HAP-1 (cell line): ENCODE results near the gene DYRK1B.
A peak's percentile ranks its signal among the peaks of the same experiment; 100 is the strongest.
"Not testable (repeated sequence)": the region's sequence is repeated elsewhere in the genome, so short reads cannot be mapped to it uniquely, and the experiment has no call there.

ENCODE experiments used
- DNase-seq, 2 experiments: peaks; one replicate each; pipeline ENCODE4 v3.0.0-alpha.2; 2016 to 2020; ENCODE audit warnings: low spot score in 2 of 2
- H3K27me3 ChIP-seq: fragments of 250-450 bp; sonication (Bioruptor Pico); 2 replicates; pipeline ENCODE4 v1.5.1; 2020; ENCODE audit warnings: low read depth, mild to moderate bottlenecking, moderate library complexity
- H3K36me3 ChIP-seq: fragments of 250-450 bp; sonication (Bioruptor Pico); replicated peaks from 2 replicates; pipeline ENCODE4 v1.5.1; 2020; ENCODE audit warnings: mild to moderate bottlenecking
- H3K4me1 ChIP-seq: fragments of 250-450 bp; sonication (Bioruptor Pico); 2 replicates; pipeline ENCODE4 v1.5.1; 2020; ENCODE audit warnings: mild to moderate bottlenecking
- H3K4me3 ChIP-seq: fragments of 250-450 bp; sonication (Bioruptor Pico); 2 replicates; pipeline ENCODE4 v1.5.1; 2020; ENCODE audit warnings: mild to moderate bottlenecking, moderate library complexity
- H3K9me3 ChIP-seq: fragments of 250-450 bp; sonication (Bioruptor Pico); 2 replicates; pipeline ENCODE4 v1.5.1; 2020; ENCODE audit warnings: mild to moderate bottlenecking, moderate library complexity
- in situ Hi-C: fragments of 300-500 bp; cut with MboI; formaldehyde crosslinking; loops from 3 replicates; pipeline ENCODE4 v1.14.3; 2020; ENCODE audit warnings: low sequenced_read_pairs, inconsistent platforms, mixed read lengths

DYRK1B gene

GRCh38 chr19:39833464-39834286 is at the start of gene DYRK1B:
Gene DYRK1B (minus strand): TSS chr19:39834162. CDS start chr19:39831867, 2,295 bp downstream.
- in situ Hi-C loops, result no loop called here

GRCh38 chr19:39882645-39883044 is 48.7 kb upstream of the DYRK1B start:
- H3K27me3 ChIP-seq, DNase-seq, H3K4me1 ChIP-seq, H3K36me3 ChIP-seq, H3K9me3 ChIP-seq, H3K4me3 ChIP-seq, in situ Hi-C loops: not testable (repeated sequence)

More at GRCh38 chr19:39833464-39834286, at the start of gene DYRK1B:
- Histone ChIP-seq H3K36me3 (peaks cover 84% of the 10 kb centered on the region), H3K4me1 (no peaks in the 10 kb centered on the region), H3K4me3 (no peak within 1 kb of the TSS), H3K27me3 (no peaks in the 10 kb centered on the region), H3K9me3 (no peaks in the 10 kb centered on the region)
- peak; percentile 11 to 81 for DNase-seq

- H3K4me3 ChIP-seq, H3K27me3 ChIP-seq, H3K9me3 ChIP-seq, H3K4me1 ChIP-seq, H3K36me3 ChIP-seq, in situ Hi-C loops: not testable (repeated sequence)
- peak; percentile 44 to 79 for DNase-seq
Observed at GRCh38 chr19:39881495-39882110, 47.6 kb upstream of the DYRK1B start.

- H3K4me1 ChIP-seq, H3K36me3 ChIP-seq, H3K4me3 ChIP-seq, H3K9me3 ChIP-seq, in situ Hi-C loops, DNase-seq, H3K27me3 ChIP-seq: not testable (repeated sequence)
Observed at GRCh38 chr19:39880241-39880640, 46.3 kb upstream of the DYRK1B start.

GRCh38 chr19:39879796-39880195 is 45.8 kb upstream of the DYRK1B start:
- in situ Hi-C loops, H3K4me3 ChIP-seq, H3K36me3 ChIP-seq, DNase-seq, H3K9me3 ChIP-seq, H3K27me3 ChIP-seq, H3K4me1 ChIP-seq: not testable (repeated sequence)

GRCh38 chr19:39878866-39879265 is 44.9 kb upstream of the DYRK1B start:
- H3K4me3 ChIP-seq, H3K9me3 ChIP-seq, in situ Hi-C loops, H3K4me1 ChIP-seq, H3K27me3 ChIP-seq, DNase-seq, H3K36me3 ChIP-seq: not testable (repeated sequence)

GRCh38 chr19:39878398-39878797 is 44.4 kb upstream of the DYRK1B start:
- Histone ChIP-seq H3K27me3 (no peaks in the 10 kb centered on the region), H3K36me3 (no peaks in the 10 kb centered on the region), H3K9me3 (no peaks in the 10 kb centered on the region), H3K4me1 (no peaks in the 10 kb centered on the region), H3K4me3 (no peak overlapping the region)
- no peak for DNase-seq
- in situ Hi-C loops, result no loop called here

- H3K9me3 ChIP-seq, H3K36me3 ChIP-seq, in situ Hi-C loops, DNase-seq, H3K27me3 ChIP-seq, H3K4me1 ChIP-seq, H3K4me3 ChIP-seq: not testable (repeated sequence)
Observed at GRCh38 chr19:39877982-39878381, 44.0 kb upstream of the DYRK1B start.

- H3K9me3 ChIP-seq, H3K4me1 ChIP-seq, H3K36me3 ChIP-seq, DNase-seq, in situ Hi-C loops, H3K4me3 ChIP-seq, H3K27me3 ChIP-seq: not testable (repeated sequence)
Observed at GRCh38 chr19:39877488-39877887, 43.5 kb upstream of the DYRK1B start.

- in situ Hi-C loops, H3K27me3 ChIP-seq, DNase-seq, H3K4me1 ChIP-seq, H3K4me3 ChIP-seq, H3K9me3 ChIP-seq, H3K36me3 ChIP-seq: not testable (repeated sequence)
Observed at GRCh38 chr19:39876486-39876885, 42.5 kb upstream of the DYRK1B start.

- H3K4me1 ChIP-seq, H3K27me3 ChIP-seq, H3K9me3 ChIP-seq, DNase-seq, in situ Hi-C loops, H3K4me3 ChIP-seq, H3K36me3 ChIP-seq: not testable (repeated sequence)
Observed at GRCh38 chr19:39875401-39875864, 41.5 kb upstream of the DYRK1B start.

- in situ Hi-C loops, result no loop called here
- no peaks in the 10 kb centered on the region for H3K27me3 ChIP-seq
- no peak for DNase-seq
- H3K9me3 ChIP-seq, result no peaks in the 10 kb centered on the region
- H3K4me1 ChIP-seq, result no peaks in the 10 kb centered on the region
- H3K36me3 ChIP-seq, result no peaks in the 10 kb centered on the region
- H3K4me3 ChIP-seq, result no peak overlapping the region
Observed at GRCh38 chr19:39874404-39874803, 40.4 kb upstream of the DYRK1B start.

- DNase-seq, result no peak
- H3K9me3 ChIP-seq, result no peaks in the 10 kb centered on the region
- H3K27me3 ChIP-seq, result no peaks in the 10 kb centered on the region
- in situ Hi-C loops, result no loop called here
- no peaks in the 10 kb centered on the region for H3K36me3 ChIP-seq
- no peaks in the 10 kb centered on the region for H3K4me1 ChIP-seq
- H3K4me3 ChIP-seq, result no peak overlapping the region
Observed at GRCh38 chr19:39873385-39873784, 39.4 kb upstream of the DYRK1B start.
